ENCODE data around the gene AKAP6.

GRCh38 chr14:32702088-32702487 is 373.0 kb downstream of the AKAP6 start:
- no peak for TF ChIP-seq CTCF (IDR thresholded peaks at IDR 0.05)
- no peak for TF ChIP-seq POLR2A (IDR thresholded peaks at IDR 0.05)
